Effector CD4-positive, alpha-beta T cell (primary cell): ENCODE data around the gene SLC25A42.
"Not testable (repeated sequence)": the region's sequence is repeated elsewhere in the genome, so short reads cannot be mapped to it uniquely, and the experiment has no call there.

Source experiments
- DNase-seq: peaks from one replicate; pipeline ENCODE4 v3.0.0-alpha.2; 2020

Gene SLC25A42

DNA sequence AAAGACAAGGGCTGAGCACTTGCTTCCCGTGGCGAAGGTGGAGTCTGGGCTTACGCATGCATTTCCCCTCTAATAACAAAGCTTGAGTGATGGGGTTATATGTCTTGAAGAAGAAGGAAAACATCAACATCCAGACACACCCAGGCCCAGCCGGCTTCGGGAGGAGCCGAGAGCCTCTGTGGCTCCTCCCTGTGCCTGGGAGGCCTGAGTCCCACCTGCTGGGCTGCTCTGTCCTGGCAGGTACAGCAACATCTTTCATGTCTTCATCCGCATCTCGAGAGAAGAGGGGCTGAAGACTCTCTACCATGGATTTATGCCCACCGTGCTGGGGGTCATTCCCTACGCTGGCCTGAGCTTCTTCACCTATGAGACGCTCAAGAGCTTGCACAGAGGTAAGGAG is 43.9 kb downstream of the SLC25A42 start:
- no peak for DNase-seq

GRCh38 chr19:19109601-19110000 is 45.8 kb downstream of the SLC25A42 start:
- no peak for DNase-seq

DNA sequence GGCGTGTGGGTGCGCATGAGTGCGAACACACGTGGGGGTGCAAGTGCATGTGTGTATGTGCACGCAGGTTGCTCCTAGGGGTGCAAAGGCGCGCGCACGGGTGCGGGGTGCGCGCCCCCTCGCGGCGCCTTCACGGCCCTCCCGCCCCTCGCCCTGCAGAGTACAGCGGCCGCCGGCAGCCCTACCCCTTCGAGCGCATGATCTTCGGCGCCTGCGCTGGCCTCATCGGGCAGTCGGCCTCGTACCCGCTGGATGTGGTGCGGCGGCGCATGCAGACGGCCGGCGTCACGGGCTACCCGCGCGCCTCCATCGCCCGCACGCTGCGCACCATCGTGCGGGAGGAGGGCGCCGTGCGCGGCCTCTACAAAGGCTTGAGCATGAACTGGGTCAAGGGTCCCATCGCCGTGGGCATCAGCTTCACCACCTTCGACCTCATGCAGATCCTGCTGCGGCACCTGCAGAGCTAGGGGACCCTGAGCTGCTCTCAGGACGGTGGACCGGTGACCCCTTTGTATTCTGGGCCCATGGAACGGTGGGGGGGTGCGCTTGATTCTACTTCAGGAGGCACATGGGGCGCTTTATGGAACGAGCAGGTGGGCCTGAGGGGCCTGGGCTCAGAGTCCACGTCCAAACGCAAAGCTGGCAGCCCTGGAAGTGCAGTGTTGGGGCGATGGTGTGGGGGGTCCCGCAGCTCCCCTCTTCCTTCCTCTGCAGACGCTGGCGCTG is 46.8 kb downstream of the SLC25A42 start:
- DNase-seq = no peak

- no peak for DNase-seq
These were observed 47.5 kb downstream of the SLC25A42 start for GRCh38 chr19:19111136-19111835.

DNA sequence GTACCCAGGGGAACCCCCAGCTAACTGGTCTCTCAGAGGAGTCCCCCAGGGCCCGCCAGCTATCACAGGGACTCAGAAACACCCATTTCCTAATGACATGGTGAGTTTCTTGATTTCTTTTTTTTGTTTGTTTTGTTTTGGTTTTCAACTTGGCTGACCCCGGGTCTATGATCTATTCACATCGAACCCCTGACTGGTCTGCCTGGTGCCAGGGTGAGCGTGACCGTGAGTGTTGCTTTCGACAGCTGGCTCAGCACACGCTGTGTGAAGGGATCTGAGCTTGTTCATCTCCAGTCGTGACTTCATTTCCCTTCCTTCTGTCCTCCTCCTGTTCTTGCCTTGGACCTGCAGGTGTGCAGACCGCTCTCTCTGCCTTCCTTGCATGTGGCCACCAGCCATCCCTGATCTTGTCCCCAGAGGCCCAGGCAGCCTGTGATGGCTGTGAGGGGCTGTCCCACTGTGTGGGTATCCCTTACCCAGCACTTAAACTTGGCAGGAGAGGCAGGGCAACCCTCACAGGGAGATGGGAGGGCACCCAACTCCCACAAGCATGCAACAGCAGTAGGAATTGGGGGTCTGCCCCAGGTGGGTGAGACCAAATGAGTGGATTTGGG is 48.3 kb downstream of the SLC25A42 start:
- DNase-seq = no peak

DNA sequence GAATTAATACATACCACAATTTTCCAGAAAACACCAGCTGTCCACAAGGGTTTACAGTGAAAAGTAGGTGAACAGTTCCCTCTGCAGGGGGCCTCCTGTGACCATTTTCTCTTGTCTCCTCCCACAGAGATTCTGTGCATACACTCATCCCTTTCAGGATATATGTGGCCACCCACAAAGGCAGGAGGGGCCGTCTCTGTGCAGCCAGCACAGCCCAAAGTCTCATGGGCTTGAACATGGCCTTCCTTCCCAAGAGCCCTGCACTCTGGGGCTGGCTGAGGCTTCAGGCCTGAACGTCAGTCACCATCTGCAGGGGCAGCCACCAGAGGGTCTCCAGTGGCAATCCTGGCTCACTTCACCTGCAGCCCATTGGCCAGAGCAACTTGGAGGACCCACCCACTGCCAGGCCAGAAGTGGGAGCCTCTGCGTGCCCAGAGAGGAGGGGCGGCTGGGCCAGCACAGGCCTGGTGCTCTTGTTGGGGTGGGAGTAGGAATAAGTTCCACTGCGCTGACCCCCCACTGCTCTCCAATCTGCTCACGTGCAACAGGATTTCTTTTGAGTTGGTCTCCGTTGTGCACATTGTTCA is 49.3 kb downstream of the SLC25A42 start:
- DNase-seq = no peak

DNA sequence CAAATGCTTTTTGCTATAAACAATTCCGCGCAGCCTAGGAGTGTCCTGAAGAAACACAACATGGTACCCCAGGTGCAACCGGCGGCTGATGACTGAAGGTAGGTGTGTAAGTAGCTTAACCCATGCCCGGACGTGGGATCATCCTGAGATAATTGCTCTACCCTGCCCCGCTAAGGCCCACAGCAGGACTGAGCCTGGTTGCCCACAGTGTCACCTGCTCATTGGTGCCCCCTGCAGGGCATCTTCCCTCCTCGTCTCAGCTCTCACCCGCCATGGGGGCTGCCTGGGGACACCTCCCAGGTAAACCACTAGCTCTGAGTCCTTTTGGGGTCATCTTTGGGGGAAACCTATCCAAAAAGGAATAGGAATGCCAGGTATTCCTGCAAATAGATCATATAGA is 52.2 kb downstream of the SLC25A42 start:
- DNase-seq = peak; percentile 27

DNA sequence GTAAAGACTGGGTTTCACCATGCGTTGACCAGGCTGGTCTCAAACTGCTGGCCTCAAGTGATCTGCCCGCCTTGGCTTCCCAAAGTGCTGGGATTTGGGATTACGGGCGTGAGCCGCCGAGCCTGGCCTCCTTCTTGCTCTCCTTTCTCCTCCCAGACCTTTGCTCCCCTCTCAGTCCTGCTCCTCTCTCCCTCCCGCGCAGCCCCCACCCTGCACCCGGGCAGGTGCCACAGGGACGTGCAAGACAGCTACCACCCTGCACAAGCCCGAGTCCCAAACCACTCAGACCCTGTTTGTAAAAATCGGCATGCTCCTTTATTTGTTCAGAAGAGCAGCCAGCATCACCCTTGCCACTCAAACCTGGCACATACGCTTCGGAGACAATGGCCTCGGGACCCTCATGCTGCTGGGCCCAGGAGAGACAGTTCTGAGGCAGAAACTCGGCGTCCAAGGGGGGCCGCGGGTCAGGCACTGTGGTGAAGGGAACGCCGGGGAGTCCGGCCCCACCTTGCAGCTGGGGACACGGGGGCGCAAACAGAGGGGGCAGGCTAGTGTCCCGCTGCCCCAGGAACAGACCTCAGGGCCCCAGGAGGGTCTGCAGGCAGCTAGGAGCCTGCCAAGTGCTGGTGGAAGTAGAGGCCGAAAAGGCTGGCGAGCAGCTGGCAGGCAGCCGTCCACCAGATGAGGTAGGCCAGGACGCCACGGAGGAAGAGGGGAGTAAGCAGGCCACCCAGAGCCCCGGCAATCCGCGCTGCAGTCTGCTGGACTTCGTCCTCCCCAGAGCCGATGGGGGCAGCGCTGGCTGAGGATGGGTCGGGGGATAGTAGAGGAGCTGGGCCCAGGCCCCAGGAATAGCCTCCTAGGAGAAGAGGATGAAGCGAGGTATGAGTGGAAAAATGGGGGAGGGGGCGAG is 55.8 kb downstream of the SLC25A42 start:
- no peak for DNase-seq

- DNase-seq = no peak
These were observed 56.8 kb downstream of the SLC25A42 start for GRCh38 chr19:19120308-19121231.

- no peak for DNase-seq
These were observed 57.6 kb downstream of the SLC25A42 start for GRCh38 chr19:19121371-19121770.

GRCh38 chr19:19122902-19123301 is 59.1 kb downstream of the SLC25A42 start:
- no peak for DNase-seq

DNA sequence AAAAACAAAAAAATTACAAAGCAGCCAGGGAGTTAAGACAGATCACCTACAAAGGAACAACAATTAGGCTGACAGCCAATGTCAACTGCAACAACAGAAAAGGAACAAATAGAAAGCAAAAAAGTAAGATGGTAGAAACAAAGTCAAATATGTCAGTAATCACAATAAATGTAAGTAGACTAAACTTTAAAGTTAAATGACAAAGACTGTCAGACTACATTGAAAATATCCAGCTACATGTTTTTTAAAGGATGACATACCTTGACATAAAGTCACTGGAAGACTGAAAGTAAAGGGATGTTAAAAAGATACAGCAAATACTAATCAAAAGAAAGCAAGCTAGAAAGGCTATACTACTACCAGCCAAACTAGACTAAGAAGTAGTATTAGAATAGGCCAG is 59.6 kb downstream of the SLC25A42 start:
- no peak for DNase-seq

GRCh38 chr19:19126102-19126501 is 62.3 kb downstream of the SLC25A42 start:
- no peak for DNase-seq

DNA sequence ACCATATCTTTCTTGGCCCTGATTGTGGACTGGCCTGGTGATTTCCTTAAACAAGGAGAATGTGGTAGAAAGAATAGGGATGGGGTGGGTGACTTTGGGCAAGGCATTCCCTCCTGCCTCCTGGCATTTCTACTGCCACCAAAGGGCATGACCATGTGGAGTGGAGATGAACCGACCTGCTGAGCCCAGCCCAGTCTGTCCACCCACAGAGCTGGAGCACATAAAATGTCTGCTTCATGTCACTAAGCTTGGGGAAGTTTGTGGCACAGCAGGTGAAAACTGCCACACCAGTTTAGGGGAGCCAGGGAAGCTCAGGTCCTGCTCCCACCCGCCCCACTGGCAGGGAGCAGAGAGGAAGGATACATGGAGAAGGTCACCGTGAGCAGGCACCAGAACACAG is 68.2 kb downstream of the SLC25A42 start:
- DNase-seq = no peak

GRCh38 chr19:19132912-19133311 is 69.1 kb downstream of the SLC25A42 start:
- no peak for DNase-seq

DNA sequence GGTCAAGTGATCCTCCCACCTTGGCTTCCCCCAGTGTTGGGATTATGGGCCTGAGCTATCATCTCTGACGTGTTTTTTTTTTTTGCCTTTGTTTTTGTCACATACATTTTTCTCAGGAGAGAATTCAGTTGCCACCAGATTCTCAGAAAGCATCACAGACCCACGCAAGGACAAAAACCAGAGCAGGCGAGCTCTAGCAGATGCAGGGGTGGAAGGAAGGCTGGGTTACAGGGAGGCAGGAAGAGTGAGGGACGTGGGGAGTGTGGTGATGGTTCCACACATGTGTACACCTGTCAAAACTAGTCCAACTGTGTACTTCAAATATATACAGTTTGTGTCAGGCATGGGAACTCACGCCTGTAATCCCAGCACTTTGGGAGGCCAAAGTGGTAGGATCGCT is 70.2 kb downstream of the SLC25A42 start:
- DNase-seq = no peak

DNA sequence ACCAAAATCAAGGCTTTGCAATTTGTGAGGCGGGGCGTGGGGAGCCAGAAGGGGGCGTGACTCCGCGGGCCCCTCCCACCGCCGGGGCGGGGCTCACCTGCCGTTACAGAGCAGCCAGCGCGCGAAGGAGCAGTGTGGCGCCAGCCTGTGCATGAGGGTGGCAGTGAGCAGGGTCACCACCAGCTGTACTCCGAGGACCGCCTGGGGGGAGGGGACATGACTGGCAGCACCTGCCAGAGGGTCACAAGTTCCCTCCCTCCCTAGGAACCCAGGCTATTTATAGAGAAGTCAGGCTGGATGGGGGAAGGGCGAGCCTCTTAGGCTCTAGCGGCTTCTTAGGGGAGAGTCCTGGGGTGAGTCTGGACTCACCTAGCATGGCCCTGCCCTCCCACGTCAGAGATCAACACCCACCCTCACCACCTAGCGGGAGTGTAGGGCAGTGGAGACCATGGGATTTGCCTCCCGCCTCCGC is 70.9 kb downstream of the SLC25A42 start:
- no peak for DNase-seq

- DNase-seq = not testable (repeated sequence)
These were observed 71.9 kb downstream of the SLC25A42 start for GRCh38 chr19:19135713-19136112.

DNA sequence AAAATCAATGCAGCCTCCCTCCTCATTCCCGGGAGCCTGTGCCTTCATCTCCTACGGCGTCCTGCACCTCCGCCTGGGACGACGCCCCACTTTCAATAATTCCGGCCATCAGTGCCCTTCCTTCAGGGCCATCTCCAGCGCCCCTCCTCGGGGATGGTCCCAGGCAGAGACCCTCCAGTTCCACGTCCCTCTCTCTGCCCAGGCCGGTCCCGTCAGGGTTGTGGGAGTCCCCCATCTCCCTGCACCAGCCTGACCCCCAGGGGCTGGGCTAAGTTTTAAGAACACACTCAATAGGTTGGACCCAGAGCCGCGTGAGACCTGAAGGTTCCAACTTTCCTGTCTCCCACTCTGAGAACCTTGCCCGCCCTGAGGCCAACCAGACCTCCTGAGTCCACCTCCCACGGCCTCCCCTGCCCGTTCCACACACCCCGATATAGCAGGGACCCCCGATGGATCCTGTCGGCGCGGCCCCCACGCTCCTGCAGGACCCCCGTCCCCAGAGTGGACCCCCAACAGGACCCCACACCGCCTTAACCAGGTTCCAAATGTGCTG is 73.8 kb downstream of the SLC25A42 start:
- no peak for DNase-seq

DNA sequence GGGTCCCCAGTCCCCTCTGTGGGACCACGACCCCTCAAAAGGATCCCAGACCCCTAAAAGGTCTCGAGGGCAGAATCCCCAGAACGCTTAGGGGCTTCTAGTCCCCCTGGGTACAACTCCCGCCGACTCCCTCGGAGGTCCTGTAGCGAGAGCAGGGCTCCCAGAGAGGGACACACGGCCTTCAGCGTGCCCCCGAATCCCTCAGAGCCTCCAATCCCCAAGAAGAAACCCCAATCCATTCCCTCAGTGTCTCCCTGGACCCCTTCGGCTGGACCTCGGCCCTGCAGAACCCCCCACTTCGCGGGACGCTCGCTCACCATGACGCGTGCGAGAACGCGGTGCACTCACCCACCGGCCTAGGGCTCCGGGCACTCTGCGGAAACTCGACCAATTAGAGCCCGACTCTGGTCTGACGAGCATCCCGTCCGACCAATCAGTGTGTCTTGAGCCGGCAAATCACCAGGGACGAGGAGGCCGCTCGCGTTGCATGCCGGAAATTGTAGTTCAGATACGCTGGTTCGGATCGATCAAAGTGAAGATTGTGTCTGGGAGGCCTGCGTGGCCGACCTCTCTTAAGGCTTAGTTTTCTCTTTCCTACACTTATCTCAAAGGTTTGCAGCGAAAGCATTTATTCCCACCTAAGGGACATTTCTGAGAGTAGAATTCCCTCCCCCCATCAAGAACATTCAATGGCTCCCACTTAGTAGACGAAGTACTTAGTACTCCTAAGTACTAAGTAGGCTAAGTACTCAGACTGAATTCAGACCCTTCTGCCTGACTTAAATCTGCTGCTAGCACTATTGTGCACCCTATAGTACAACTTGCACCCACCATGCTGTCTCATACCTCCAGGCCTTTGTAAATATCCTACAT is 74.6 kb downstream of the SLC25A42 start, which contains the start of gene TMEM161A:
TSS of gene TMEM161A (minus strand) at position 370 of the 873 bp plus-strand sequence. CDS start at position 320, 50 bp downstream.
- DNase-seq = peak; percentile 94
